Skeletal muscle satellite cell (primary cell): ENCODE results near the gene MRPL12.
"Not testable (repeated sequence)": the region's sequence is repeated elsewhere in the genome, so short reads cannot be mapped to it uniquely, and the experiment has no call there.

Experiments used
- H3K27me3 ChIP-seq: 2 replicates; pipeline ENCODE4 v1.7.0; 2013; ENCODE audit warnings: low read length; ENCODE audit not compliant: control insufficient read depth, insufficient read depth
- H3K36me3 ChIP-seq: 2 replicates; pipeline ENCODE4 v1.7.0; 2013; ENCODE audit warnings: mild to moderate bottlenecking, control low read depth, low read length; ENCODE audit not compliant: insufficient read depth
- H3K4me1 ChIP-seq: 2 replicates; pipeline ENCODE4 v1.7.0; 2013; ENCODE audit warnings: low read length; ENCODE audit not compliant: control insufficient read depth, insufficient read depth
- H3K4me2 ChIP-seq: 2 replicates; pipeline ENCODE4 v1.7.0; 2013; ENCODE audit warnings: mild to moderate bottlenecking, low read length
- H3K4me3 ChIP-seq: 2 replicates; pipeline ENCODE4 v1.7.0; 2013; ENCODE audit warnings: low read length
- H3K9ac ChIP-seq: 2 replicates; pipeline ENCODE4 v1.7.0; 2013; ENCODE audit warnings: mild to moderate bottlenecking, low read depth, low read length, moderate library complexity
- H3K9me3 ChIP-seq: replicated peaks from 2 replicates; pipeline ENCODE4 v1.7.0; 2013; ENCODE audit warnings: mild to moderate bottlenecking, control low read depth, low read length

Gene MRPL12

DNA sequence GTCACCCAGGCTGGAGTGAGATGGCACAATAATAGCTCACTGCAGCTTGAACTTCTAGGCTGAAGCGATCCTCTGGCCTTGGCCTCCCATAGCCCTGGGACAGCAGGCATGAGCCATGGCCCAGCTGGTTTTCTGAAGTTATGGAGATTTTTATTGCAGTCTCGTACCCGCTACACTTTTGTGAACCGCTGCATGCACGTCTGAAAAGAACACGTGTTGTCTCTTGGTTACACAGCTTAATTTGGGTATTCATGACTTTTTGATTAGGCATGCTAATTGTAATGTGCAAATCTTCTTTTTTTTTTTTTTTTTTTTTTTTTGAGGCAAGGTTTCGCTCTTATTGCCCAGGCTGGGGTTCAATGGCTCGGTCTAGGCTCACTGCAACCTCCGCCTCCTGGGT lies 22.3 kb downstream of the MRPL12 start:
- peaks cover 17% of the 10 kb centered on the region for H3K4me1 ChIP-seq
- H3K4me2 ChIP-seq: no peak overlapping the region
- no peaks in the 10 kb centered on the region for H3K36me3 ChIP-seq

GRCh38 chr17:81726004-81726403 lies 22.8 kb downstream of the MRPL12 start:
- Histone ChIP-seq H3K9me3 (no peaks in the 10 kb centered on the region), H3K4me1 (peaks cover 22% of the 10 kb centered on the region), H3K4me2 (no peak overlapping the region), H3K9ac (no peak overlapping the region), H3K27me3 (peaks cover 14% of the 10 kb centered on the region), H3K4me3 (no peak overlapping the region), H3K36me3 (no peaks in the 10 kb centered on the region)

More for the DNA sequence above, 22.3 kb downstream of the MRPL12 start:
- no peak overlapping the region for H3K9ac ChIP-seq
- no peak overlapping the region for H3K4me3 ChIP-seq
- H3K9me3 ChIP-seq: no peaks in the 10 kb centered on the region
- H3K27me3 ChIP-seq: peaks cover 14% of the 10 kb centered on the region

- no peak overlapping the region for H3K4me3 ChIP-seq
- peaks cover 12% of the 10 kb centered on the region for H3K27me3 ChIP-seq
- H3K9ac ChIP-seq: no peak overlapping the region
- no peak overlapping the region for H3K4me2 ChIP-seq
- H3K36me3 ChIP-seq: no peaks in the 10 kb centered on the region
- H3K9me3 ChIP-seq: no peaks in the 10 kb centered on the region
- H3K4me1 ChIP-seq: peaks cover 25% of the 10 kb centered on the region
These were observed 24.3 kb downstream of the MRPL12 start for GRCh38 chr17:81727324-81728031.

GRCh38 chr17:81733507-81734404 lies 30.6 kb downstream of the MRPL12 start:
- Histone ChIP-seq H3K36me3 (no peaks in the 10 kb centered on the region), H3K27me3 (no peaks in the 10 kb centered on the region), H3K4me3 (no peak overlapping the region), H3K9ac (no peak overlapping the region), H3K4me1 (peaks cover 34% of the 10 kb centered on the region), H3K4me2 (no peak overlapping the region), H3K9me3 (no peaks in the 10 kb centered on the region)

- no peak overlapping the region for H3K9ac ChIP-seq
- peaks cover 34% of the 10 kb centered on the region for H3K4me1 ChIP-seq
- no peak overlapping the region for H3K4me3 ChIP-seq
These were observed 31.5 kb downstream of the MRPL12 start for GRCh38 chr17:81734405-81735263.

GRCh38 chr17:81735264-81736102 lies 32.3 kb downstream of the MRPL12 start:
- peak overlapping the region; percentile 69 for H3K4me2 ChIP-seq
- no peaks in the 10 kb centered on the region for H3K9me3 ChIP-seq
- H3K36me3 ChIP-seq: no peaks in the 10 kb centered on the region
- H3K27me3 ChIP-seq: peaks cover under 1% of the 10 kb centered on the region
- H3K4me1 ChIP-seq: peaks cover 31% of the 10 kb centered on the region
- H3K4me3 ChIP-seq: peak overlapping the region; percentile 39
- no peak overlapping the region for H3K9ac ChIP-seq

More at GRCh38 chr17:81734405-81735263, 31.5 kb downstream of the MRPL12 start:
- Histone ChIP-seq H3K27me3 (no peaks in the 10 kb centered on the region), H3K4me2 (no peak overlapping the region), H3K36me3 (no peaks in the 10 kb centered on the region), H3K9me3 (no peaks in the 10 kb centered on the region)

DNA sequence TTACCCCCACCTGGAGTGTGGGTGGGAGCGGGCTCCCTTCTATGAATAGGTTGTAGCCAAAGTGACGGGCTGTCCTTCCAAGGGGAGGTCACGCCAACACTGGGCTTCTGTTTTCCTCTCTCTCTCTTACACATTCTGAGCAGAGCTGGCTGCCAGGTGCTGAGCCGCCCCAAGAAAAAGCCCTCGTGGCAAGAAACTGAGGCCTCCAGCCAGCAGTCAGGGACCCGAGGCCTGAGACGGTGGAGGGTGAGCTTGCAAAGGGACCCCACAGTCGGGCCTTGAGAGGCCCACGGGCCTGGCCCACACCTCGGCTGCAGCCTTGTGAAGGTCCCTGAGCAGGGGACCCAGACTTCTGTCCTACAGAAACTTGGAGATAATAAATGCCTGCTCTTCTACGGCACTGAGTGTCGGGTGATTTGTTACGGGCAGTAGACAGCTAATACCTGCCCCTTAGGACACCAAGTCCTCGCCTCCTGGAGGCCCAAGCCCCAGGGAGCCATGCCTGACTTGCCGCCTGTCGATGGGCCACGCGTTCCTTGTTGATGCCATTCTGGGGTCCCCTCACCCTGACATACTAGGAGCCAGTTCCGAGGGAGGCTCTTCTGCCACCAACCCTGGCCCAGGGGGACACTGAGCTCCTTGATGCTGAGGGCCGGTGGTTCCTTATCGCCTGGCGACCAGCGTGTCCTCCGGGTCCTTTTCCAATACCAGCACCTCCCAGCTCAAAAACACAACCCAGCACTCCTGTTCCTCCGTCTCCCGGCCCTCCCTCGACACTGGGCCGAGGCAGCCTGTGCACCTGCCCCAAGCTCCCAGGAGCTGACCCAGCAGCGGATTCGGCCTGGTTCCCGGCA lies 35.0 kb downstream of the MRPL12 start:
- Histone ChIP-seq H3K4me3 (no peak overlapping the region), H3K27me3 (peaks cover 16% of the 10 kb centered on the region), H3K4me1 (peaks cover 17% of the 10 kb centered on the region), H3K4me2 (no peak overlapping the region), H3K9me3 (no peaks in the 10 kb centered on the region), H3K36me3 (no peaks in the 10 kb centered on the region), H3K9ac (no peak overlapping the region)

DNA sequence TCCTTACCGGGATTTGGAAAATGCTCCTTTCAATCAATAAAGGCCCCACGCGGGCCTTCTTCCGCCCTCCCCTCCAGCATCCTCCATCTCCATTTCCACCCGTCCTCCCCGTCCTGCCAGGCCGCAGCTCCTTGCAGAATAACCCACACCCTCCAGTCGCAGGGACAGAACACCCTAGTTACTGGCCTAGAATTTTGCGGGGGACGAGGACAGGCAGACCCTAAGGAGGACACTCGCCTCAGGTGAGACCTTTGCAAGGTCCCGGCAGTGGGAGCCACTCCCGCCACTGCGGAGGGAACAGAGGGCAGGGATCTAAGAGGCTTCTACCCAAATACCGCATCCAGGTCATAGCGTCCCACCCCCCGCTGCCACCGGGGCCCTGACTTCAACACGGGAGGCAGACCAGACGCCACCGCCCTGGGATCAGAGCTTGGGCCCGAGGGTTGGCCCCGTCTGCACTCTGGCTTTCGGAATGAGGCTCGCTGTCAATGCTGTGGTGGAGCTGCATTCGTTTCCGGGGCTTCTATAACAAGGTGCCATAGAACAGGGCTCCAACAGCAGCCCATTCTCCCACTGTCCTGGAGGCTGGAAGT lies 35.7 kb downstream of the MRPL12 start:
- H3K9ac ChIP-seq: no peak overlapping the region
- peaks cover 16% of the 10 kb centered on the region for H3K4me1 ChIP-seq
- H3K27me3 ChIP-seq: peaks cover 16% of the 10 kb centered on the region
- no peaks in the 10 kb centered on the region for H3K36me3 ChIP-seq
- H3K4me3 ChIP-seq: no peak overlapping the region
- no peaks in the 10 kb centered on the region for H3K9me3 ChIP-seq
- no peak overlapping the region for H3K4me2 ChIP-seq

- not testable (repeated sequence) for H3K9me3 ChIP-seq, H3K4me2 ChIP-seq, H3K9ac ChIP-seq, H3K4me3 ChIP-seq, H3K36me3 ChIP-seq
- Histone ChIP-seq H3K4me1 (peaks cover 10% of the 10 kb centered on the region), H3K27me3 (peaks cover 16% of the 10 kb centered on the region)
These were observed 36.4 kb downstream of the MRPL12 start for GRCh38 chr17:81739593-81739992.
